Activated CD8-positive, alpha-beta memory T cell treated with anti-CD3 and anti-CD28 coated beads, Interleukin-2, amount 50 U/mL, for 1 hour (primary cell): ENCODE results near the gene USP6.
"Not testable (repeated sequence)": the region's sequence is repeated elsewhere in the genome, so short reads cannot be mapped to it uniquely, and the experiment has no call there.

Experiments used
- DNase-seq: peaks from one replicate; pipeline ENCODE4 v3.0.0-alpha.2; 2020; ENCODE audit errors: extremely low read depth

USP6 gene

DNA sequence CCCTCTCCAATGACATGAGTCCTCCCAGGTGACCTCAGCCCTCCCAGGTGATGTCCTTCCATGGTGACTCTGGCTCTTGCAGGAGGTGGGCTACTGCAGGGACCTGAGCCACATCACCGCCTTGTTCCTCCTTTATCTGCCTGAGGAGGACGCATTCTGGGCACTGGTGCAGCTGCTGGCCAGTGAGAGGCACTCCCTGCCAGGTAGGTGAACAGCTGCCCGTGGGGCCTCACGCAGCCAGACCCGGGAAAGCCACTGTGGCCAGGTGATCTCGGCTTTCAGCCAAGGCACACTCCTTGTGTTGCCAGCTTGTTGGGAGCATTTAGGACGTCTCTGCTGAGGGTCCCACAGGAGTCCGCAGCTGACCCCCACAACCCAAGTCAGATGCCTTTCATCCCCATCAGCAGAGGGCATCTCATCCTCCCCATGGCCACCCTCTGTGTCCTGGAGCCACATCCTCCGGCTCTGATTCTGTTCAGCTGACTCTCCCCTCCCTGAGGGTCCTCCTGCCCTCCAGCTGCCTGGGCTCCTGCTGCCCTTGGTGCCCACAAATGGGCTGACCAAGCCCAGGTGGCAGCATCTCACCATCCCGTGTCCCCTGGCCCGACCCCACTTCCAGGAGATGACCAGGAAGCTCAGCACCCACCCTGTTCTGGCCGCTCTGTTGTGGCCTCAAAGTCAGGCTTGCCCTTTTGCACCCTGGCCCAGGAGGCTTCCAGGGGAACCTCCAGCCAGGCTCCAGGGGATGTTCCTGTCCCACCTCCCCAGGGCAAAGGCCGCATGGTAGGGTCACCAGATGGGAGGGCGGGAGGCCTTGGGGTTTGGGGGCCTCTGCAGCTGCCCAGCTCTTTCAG lies 20.1 kb downstream of the USP6 start:
- no peak for DNase-seq

DNA sequence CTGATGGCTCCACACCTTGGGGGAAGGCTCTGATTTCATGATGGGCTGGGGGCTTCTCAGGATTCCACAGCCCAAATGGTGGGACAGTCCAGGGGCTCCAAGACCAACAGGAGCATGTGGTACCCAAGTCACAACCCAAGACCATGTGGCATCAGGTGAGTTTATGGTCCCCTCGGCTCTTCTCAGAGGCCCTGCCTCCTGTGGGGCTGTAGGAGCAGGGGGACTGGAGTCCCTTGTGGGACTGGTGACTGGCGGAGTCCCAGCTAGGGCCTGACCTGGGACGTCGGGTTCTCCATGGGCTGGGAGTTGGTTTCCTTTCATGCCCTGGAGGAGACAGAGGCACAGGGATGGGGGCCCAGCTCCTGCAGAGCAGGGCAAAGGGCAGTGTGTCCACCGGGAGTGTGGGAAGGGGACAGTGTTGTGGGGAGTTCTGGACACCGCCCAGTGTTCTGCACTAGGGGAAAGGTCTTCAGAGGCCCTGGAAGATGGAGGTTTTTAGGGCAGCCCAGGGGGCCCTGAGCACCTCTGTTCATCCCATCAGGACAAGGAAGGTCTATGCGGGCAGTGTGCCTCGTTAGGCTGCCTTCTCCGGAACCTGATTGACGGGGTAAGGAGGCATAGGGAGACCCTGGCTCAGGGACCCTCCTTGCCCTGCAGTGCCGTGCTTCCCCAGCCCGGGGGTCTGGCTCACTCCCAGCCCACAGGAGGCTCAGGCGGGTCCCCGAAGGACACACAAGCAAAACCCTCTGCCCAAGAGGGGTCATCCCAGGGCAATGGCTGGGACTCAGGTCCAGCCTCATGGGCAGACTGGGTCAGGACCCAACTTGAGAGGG lies 21.0 kb downstream of the USP6 start:
- DNase-seq: not testable (repeated sequence)

GRCh38 chr17:5137511-5138197 lies 21.8 kb downstream of the USP6 start:
- DNase-seq: not testable (repeated sequence)

GRCh38 chr17:5138198-5138544 lies 22.3 kb downstream of the USP6 start:
- DNase-seq: not testable (repeated sequence)

DNA sequence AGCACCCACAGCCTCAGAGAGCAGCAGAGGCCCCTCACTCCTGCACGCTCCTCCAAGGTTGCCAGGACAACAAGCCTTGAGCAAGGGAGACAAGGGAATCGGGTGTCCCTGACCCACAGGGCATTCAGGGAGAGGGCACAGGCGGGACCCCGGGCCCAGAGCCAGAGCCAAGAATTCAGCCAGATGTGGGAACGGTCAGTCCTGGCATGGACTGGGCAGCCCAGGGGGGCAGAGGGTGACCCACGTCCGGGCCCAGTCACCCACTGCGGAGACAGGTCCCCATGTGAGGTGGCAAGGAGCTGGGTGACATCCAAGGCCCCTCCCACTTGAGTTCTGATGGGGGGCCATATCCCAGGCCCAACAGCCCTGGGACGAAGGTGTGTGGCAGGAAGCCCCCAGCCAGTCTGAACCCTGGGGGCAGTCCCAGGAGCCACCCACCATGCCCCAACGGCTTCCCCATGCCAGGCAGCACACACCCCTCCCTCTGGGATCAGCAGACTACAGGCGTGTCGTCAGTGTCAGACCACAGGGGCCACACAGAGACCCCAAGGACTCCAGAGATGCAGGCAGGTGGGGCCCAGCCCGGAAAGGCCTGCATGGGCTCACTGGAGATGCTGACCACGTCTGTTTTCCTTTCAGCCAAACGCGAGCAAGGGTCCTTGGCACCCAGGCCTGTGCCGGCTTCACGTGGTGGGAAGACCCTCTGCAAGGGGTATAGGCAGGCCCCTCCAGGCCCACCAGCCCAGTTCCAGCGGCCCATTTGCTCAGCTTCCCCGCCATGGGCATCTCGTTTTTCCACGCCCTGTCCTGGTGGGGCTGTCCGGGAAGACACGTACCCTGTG lies 23.0 kb downstream of the USP6 start:
- DNase-seq: no peak

DNA sequence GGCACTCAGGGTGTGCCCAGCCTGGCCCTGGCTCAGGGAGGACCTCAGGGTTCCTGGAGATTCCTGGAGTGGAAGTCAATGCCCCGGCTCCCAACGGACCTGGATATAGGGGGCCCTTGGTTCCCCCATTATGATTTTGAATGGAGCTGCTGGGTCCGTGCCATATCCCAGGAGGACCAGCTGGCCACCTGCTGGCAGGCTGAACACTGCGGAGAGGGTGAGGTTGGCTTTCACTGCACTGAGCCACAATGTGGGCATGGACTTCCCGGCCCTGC lies 23.6 kb downstream of the USP6 start:
- no peak for DNase-seq

- DNase-seq: not testable (repeated sequence)
These were observed 27.0 kb downstream of the USP6 start for GRCh38 chr17:5142877-5143276.

- not testable (repeated sequence) for DNase-seq
These were observed 30.3 kb downstream of the USP6 start for GRCh38 chr17:5146122-5146521.

DNA sequence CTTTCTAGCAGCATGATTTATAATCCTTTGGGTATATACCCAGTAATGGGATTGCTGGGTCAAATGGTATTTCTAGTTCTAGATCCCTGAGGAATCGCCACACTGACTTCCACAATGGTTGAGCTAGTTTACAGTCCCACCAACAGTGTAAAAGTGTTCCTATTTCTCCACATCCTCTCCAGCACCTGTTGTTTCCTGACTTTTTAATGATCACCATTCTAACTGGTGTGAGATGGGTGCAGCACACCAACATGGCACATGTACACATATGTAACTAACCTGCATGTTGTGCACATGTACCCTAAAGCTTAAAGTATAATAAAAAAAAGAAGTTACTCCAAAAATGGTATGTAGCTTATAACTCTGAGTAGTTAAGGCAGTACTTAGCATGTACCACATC lies 44.9 kb downstream of the USP6 start:
- not testable (repeated sequence) for DNase-seq

DNA sequence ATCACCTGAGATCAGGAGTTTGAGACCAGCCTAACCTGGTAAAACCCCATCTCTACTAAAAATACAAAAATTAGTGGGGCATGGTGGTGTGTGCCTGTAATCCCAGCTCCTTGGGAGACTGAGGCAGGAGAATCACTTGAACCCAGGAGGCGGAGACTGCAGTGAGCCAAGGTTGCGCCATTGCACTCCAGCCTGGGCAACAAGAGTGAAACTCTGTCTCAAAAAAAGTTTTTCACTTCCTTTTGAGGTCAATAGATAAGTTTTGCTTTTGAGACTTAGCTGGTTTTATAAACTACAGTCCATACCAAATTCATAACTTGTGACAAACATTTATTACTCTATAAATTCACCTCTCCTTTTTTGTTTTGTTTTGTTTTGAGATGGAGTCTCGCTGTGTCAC lies 46.0 kb downstream of the USP6 start:
- DNase-seq: not testable (repeated sequence)

- DNase-seq: no peak
These were observed 48.6 kb downstream of the USP6 start for GRCh38 chr17:5164436-5164835.

DNA sequence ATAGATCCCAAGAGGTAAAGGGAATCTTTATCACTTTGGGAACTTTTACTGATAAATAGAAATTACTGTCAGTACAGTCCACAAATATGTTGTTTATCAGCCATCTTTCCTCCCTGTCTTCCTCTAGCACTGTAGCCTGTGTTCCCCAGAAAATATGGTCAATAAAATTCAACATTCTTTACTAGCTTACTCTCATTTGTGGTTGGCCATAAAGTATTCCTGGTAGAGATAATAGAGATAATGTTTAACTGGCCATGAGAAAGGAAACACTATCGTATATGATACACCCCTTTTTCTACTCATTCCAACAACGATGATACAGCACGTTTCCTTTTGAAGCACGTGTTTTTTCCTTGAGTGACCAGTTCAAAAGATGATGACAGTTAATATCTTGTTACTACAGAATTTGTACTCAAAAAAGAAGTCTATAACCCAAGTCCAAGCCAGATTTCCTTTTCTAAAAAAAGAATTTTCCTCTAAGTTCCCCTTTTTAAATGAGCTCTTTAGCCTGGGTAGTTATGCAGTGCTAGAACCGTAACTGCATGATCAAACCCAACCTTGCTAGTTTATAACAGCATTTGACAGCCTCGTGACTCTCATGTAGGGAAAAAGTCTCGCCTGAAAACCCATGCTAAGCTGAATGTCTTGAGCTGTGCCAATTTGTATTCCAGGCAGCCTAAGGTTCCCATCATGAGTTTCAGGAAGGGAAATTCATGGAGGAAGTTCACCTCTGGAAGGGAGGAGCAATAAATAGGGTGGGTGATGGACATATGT lies 50.1 kb downstream of the USP6 start:
- not testable (repeated sequence) for DNase-seq

DNA sequence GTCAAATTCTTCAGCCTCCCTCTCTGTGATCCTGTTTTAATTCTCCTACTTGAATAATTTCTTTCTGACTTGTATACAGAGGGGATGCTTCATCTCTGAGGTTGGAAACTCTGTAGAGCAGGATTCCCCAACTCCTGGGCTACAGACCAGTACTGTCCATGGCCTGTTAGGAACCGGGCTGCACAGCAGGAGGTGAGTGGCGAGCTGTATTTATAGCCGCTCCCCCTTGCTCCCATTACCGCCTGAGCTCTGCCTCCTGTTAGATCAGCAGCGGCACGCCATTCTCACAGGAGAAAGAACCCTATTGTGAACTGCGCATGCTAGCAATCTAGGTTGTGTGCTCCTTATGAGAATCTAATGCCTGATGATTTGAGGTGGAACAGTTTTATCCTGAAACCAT lies 59.2 kb downstream of the USP6 start:
- not testable (repeated sequence) for DNase-seq

DNA sequence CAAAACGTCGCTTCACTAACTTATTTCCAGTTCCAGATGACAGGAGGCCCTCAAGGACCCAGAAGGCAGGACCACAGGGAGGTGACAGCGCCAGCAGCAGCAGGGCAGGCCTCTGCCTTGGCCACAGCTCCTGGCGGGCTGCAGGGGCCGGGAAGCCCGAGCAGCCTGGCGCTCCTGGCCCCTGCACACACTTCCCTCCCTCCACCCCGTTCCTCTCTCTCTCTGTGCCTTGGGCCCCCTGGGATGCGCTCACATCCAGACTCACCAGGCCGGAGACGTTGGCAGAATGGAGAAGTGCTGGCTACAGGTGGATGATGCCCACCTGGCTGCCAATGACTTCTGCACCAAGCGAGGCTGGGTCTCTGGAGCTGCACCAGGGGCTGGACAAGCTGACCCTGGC lies 63.2 kb downstream of the USP6 start:
- DNase-seq: no peak

DNA sequence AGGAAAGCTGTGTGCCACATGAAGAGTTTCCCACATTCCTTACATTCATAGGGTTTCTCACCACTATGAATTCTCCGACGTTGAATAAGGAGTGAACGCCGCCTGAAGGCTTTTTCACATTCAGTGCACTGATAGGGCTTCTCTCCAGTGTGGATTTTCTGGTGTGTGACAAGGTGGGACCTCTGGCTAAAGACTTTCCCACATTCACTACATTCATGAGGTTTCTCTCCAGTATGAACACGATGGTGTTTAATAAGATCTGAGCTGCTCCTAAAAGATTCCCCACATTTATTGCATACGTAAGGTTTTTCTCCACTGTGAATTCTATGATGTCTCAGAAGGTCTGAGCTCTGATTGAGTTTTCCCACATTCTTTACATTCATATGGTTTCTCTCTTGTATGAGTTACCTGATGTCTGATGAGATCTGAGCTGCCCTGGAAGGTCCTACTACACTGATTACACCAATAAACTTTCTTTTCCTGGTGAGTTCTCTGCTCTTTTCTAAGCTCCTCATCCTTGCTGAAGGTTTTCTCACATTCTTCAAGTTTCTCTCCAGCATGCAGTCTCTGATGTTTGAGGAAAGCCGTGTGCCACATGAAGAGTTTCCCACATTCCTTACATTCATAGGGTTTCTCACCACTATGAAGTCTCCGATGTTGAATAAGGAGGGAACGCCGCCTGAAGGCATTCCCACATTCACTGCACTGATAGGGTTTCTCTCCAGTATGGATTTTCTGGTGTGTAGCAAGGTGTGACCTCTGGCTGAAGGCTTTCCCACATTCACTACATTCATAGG lies 65.9 kb downstream of the USP6 start:
- DNase-seq: no peak

- DNase-seq: no peak
These were observed 67.0 kb downstream of the USP6 start for GRCh38 chr17:5182597-5183409.

GRCh38 chr17:5183410-5183793 lies 67.6 kb downstream of the USP6 start:
- no peak for DNase-seq

DNA sequence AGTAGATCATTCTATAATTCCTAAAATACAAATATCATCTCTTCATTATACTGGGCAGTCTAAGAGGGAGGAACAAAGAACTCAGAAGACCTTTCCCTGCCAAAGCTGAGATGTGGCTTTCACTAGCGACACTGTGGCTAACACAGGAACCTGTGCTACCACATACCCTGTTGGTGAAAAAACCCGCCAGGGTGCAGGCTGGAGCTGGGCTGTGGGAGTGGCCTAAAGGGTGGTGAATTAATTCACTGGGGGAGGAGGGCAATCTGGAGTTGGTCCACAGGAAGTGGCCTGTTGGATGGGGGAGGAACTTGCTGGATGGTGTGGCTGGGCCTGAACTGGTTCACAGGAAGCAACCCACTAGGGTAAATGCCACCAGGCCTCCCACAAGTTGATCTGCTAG lies 68.5 kb downstream of the USP6 start:
- DNase-seq: no peak
